Adipocyte (in vitro differentiated cells): ENCODE results near the gene MBD5.

ENCODE experiments used
- DNase-seq: peaks from one replicate; pipeline ENCODE4 v3.0.0-alpha.2; 2015; ENCODE audit warnings: low read depth
- H3K27me3 ChIP-seq: replicated peaks from 2 replicates; pipeline ENCODE4 v1.7.0; 2013; ENCODE audit warnings: mild to moderate bottlenecking, low read length, moderate library complexity; ENCODE audit not compliant: control insufficient read depth, insufficient read depth
- H3K36me3 ChIP-seq: 2 replicates; pipeline ENCODE4 v1.7.0; 2013; ENCODE audit warnings: low read length, mild to moderate bottlenecking, moderate library complexity; ENCODE audit not compliant: control insufficient read depth, insufficient read depth, severe bottlenecking
- H3K4me1 ChIP-seq: 2 replicates; pipeline ENCODE4 v1.7.0; 2013; ENCODE audit warnings: mild to moderate bottlenecking, low read length, moderate library complexity; ENCODE audit not compliant: control insufficient read depth, insufficient read depth
- H3K4me3 ChIP-seq: 2 replicates; pipeline ENCODE4 v1.7.0; 2013; ENCODE audit warnings: mild to moderate bottlenecking, low read length, moderate library complexity
- H3K9ac ChIP-seq: 2 replicates; pipeline ENCODE4 v1.7.0; 2013; ENCODE audit warnings: mild to moderate bottlenecking, low read length, moderate library complexity
- H3K9me3 ChIP-seq: 2 replicates; pipeline ENCODE4 v1.7.0; 2013; ENCODE audit warnings: mild to moderate bottlenecking, low read length, moderate library complexity; ENCODE audit not compliant: control insufficient read depth

The MBD5 gene

GRCh38 chr2:148026573-148026972, 5.7 kb downstream of the MBD5 start:
- peaks cover 24% of the 10 kb centered on the region for H3K4me1 ChIP-seq
- H3K9ac ChIP-seq, result no peak overlapping the region
- no peak for DNase-seq
- H3K36me3 ChIP-seq, result no peaks in the 10 kb centered on the region
- H3K9me3 ChIP-seq, result no peaks in the 10 kb centered on the region
- no peaks in the 10 kb centered on the region for H3K27me3 ChIP-seq
- no peak overlapping the region for H3K4me3 ChIP-seq

DNA sequence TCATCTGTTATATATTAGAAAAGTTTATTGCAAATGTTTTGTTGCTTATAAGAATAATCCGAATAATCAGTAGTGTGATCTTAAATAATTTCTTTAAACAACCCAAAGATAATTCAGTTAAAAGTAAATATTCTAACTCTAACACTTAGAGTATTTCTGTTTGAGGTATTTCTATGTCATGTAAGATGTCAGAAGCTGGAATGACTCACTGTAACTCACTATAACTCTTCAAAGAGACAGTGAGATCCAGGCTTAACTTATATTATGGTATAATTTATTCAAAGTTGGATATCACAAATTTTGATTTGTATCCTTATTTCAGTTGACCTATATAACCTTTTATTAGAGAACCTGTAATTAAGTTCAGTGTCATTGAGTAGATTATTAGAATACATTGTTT, 6.9 kb downstream of the MBD5 start:
- Histone ChIP-seq H3K9ac (no peak overlapping the region), H3K4me3 (no peak overlapping the region), H3K4me1 (peaks cover 19% of the 10 kb centered on the region), H3K27me3 (no peaks in the 10 kb centered on the region), H3K9me3 (no peaks in the 10 kb centered on the region), H3K36me3 (no peaks in the 10 kb centered on the region)
- peak; percentile 10 for DNase-seq

- H3K9me3 ChIP-seq, result no peaks in the 10 kb centered on the region
- H3K36me3 ChIP-seq, result no peaks in the 10 kb centered on the region
- no peak overlapping the region for H3K9ac ChIP-seq
- DNase-seq, result no peak
- H3K4me3 ChIP-seq, result no peak overlapping the region
- H3K4me1 ChIP-seq, result peaks cover 10% of the 10 kb centered on the region
- no peaks in the 10 kb centered on the region for H3K27me3 ChIP-seq
Observed at GRCh38 chr2:148028781-148029180, 7.9 kb downstream of the MBD5 start.

GRCh38 chr2:148031152-148031551, 10.3 kb downstream of the MBD5 start:
- no peak for DNase-seq
- no peaks in the 10 kb centered on the region for H3K9me3 ChIP-seq
- no peaks in the 10 kb centered on the region for H3K27me3 ChIP-seq
- H3K36me3 ChIP-seq, result peaks cover 4% of the 10 kb centered on the region
- H3K9ac ChIP-seq, result no peak overlapping the region
- H3K4me3 ChIP-seq, result no peak overlapping the region
- H3K4me1 ChIP-seq, result no peaks in the 10 kb centered on the region

DNA sequence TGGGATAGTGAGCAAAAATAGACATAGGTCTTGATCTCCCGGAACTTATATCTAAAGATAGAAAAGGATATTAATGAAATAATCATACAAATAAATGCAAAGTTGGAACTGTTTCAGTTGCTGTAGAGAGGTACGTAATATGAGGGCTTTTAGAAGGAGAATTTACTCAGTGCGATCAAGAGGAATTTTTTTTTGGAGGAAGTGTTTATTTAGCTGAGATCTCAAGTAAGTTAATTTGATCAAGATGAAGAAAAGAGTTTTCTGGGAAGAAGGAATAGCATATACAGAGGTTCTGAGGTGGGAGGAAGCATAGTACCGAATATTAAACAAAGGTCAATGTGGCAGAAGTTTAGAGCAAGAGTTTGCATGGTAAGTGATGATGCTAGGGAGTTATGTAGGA, 11.3 kb downstream of the MBD5 start:
- peaks cover 4% of the 10 kb centered on the region for H3K36me3 ChIP-seq
- H3K4me1 ChIP-seq, result no peaks in the 10 kb centered on the region

DNA sequence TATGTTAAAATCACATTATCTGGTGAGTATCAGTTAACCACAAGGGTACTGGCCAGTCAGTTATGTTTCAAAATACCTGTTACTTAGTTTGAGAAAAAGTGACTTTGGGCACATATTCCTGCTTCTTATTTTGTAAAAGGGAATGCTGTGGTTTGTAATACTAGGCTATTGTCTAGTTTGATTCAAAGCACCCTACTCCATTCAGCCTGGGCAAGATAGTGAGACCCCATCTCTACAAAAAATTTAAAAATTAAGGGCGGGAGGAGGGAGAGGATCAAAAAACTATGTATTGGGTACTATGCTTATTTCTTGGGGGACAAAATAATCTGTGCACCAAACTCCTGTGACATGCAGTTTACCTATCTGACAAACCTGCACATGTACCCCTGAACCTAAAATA, 18.9 kb downstream of the MBD5 start:
- H3K27me3 ChIP-seq, result no peaks in the 10 kb centered on the region
- no peak overlapping the region for H3K4me3 ChIP-seq
- peaks cover 11% of the 10 kb centered on the region for H3K36me3 ChIP-seq
- H3K9ac ChIP-seq, result no peak overlapping the region
- H3K4me1 ChIP-seq, result peaks cover 4% of the 10 kb centered on the region
- no peak for DNase-seq
- no peaks in the 10 kb centered on the region for H3K9me3 ChIP-seq

More for the DNA sequence above, 11.3 kb downstream of the MBD5 start:
- Histone ChIP-seq H3K9ac (no peak overlapping the region), H3K4me3 (no peak overlapping the region), H3K9me3 (no peaks in the 10 kb centered on the region), H3K27me3 (no peaks in the 10 kb centered on the region)
- DNase-seq, result no peak

- DNase-seq, result peak; percentile 7
- H3K27me3 ChIP-seq, result no peaks in the 10 kb centered on the region
- H3K9me3 ChIP-seq, result no peaks in the 10 kb centered on the region
- no peak overlapping the region for H3K4me3 ChIP-seq
- peaks cover 4% of the 10 kb centered on the region for H3K4me1 ChIP-seq
- H3K9ac ChIP-seq, result no peak overlapping the region
- peaks cover 11% of the 10 kb centered on the region for H3K36me3 ChIP-seq
Observed at GRCh38 chr2:148042219-148042618, 21.3 kb downstream of the MBD5 start.

DNA sequence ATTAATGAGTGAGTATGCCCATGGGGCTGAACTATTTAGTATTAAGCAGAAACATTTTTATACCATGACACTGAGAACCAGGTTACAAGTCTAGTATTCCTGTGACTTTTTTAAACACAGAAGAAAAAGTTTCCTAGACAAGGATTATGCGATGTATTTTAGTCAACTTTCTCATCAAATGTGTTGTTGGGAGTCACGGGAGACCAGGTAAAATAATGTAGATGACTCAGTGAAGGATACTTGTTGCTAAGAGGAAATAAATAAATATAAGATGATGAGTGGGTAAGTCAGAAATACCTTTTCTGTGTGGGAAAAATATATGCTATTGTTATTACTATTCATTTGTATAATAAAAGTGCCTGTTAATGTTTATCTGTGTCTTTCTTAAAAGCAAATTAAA, 23.4 kb downstream of the MBD5 start:
- no peak overlapping the region for H3K4me3 ChIP-seq
- no peaks in the 10 kb centered on the region for H3K4me1 ChIP-seq
- H3K36me3 ChIP-seq, result peaks cover 11% of the 10 kb centered on the region
- no peak for DNase-seq
- no peaks in the 10 kb centered on the region for H3K27me3 ChIP-seq
- no peaks in the 10 kb centered on the region for H3K9me3 ChIP-seq
- H3K9ac ChIP-seq, result no peak overlapping the region

GRCh38 chr2:148046802-148047201, 25.9 kb downstream of the MBD5 start:
- H3K4me1 ChIP-seq, result no peaks in the 10 kb centered on the region
- no peaks in the 10 kb centered on the region for H3K9me3 ChIP-seq
- H3K4me3 ChIP-seq, result no peak overlapping the region
- H3K27me3 ChIP-seq, result no peaks in the 10 kb centered on the region
- H3K9ac ChIP-seq, result no peak overlapping the region
- H3K36me3 ChIP-seq, result no peaks in the 10 kb centered on the region
- DNase-seq, result no peak

DNA sequence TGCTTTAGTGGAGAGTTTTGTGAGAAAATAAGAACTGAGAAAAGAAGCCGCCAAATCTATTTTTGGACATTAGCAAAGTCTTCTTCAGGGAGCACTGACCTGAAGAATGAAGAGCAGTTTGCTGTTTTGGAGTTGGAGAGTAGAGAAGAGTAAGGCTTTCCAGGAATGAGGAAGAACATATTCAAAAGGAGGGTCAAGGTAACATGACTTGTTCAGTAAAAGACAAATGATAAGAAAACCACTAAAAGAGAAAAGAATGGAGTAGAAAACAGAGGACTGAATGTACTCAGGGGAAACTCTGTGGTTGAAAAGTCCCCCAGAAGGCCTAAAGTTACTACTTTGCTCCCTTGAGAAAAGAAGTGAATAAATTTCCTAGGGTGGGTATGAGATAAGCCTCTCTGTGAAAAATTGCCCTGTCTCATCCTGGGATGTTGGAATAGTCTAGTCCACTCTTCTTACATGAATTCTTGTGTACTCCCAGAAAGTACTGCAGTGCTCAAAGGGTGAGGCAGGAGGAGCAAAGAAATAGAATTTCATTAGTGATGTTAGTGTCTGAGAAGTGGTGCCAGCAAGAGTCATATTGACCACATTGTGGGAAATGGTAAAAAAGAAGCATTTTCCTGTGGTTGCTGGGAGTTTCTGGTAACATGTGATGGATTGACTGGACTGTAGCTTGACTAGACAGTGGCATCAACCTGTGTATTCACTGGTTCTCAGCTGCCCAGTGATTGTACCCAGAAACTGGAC, 27.8 kb downstream of the MBD5 start:
- Histone ChIP-seq H3K36me3 (no peaks in the 10 kb centered on the region), H3K27me3 (no peaks in the 10 kb centered on the region), H3K9me3 (no peaks in the 10 kb centered on the region), H3K4me1 (no peaks in the 10 kb centered on the region), H3K9ac (no peak overlapping the region), H3K4me3 (no peak overlapping the region)
- DNase-seq, result no peak

GRCh38 chr2:148049284-148049683, 28.4 kb downstream of the MBD5 start:
- no peaks in the 10 kb centered on the region for H3K4me1 ChIP-seq
- H3K9ac ChIP-seq, result no peak overlapping the region
- H3K9me3 ChIP-seq, result no peaks in the 10 kb centered on the region
- no peak overlapping the region for H3K4me3 ChIP-seq
- no peak for DNase-seq
- H3K27me3 ChIP-seq, result no peaks in the 10 kb centered on the region
- H3K36me3 ChIP-seq, result peaks cover 2% of the 10 kb centered on the region

GRCh38 chr2:148052687-148053086, 31.8 kb downstream of the MBD5 start:
- DNase-seq, result no peak
- Histone ChIP-seq H3K9me3 (no peaks in the 10 kb centered on the region), H3K36me3 (peaks cover 4% of the 10 kb centered on the region), H3K4me3 (no peak overlapping the region), H3K4me1 (no peaks in the 10 kb centered on the region), H3K9ac (no peak overlapping the region), H3K27me3 (no peaks in the 10 kb centered on the region)
